Caco-2 (cell line): Measurements from ENCODE around the gene CLEC18C. TPM values are rescaled to one million over a fixed set of nuclear protein-coding genes. Genes with fewer than 3 reads are reported as not detected.
"Not testable (repeated sequence)": the region's sequence is repeated elsewhere in the genome, so short reads cannot be mapped to it uniquely, and the experiment has no call there.

Experiments used
- BruUV-seq: library from RNA; stranded (reverse); fragments of 400-500 nt; replicated peaks from 2 replicates; lab custom pipeline; 2021; lab: Mats Ljungman, UMichigan
- CTCF ChIA-PET: fragments of 300-600 bp; sonication (Branson Sonifier 250); formaldehyde crosslinking; loops from one replicate; lab custom pipeline; 2022; ENCODE audit warnings: antibody characterized with exemption; lab: Charles Lee
- POLR2A ChIA-PET: fragments of 300-600 bp; sonication (Branson Sonifier 250); formaldehyde crosslinking; loops from one replicate; lab custom pipeline; 2022; ENCODE audit warnings: antibody characterized with exemption; lab: Charles Lee
- DNase-seq, 2 experiments: peaks; one replicate each; pipeline versions ENCODE4 v3.0.0 to v3.0.0-alpha.2; 2020 to 2022
- H3K27me3 ChIP-seq: replicated peaks from 2 replicates; pipeline ENCODE4 v1.6.0; 2011; ENCODE audit warnings: low read length; ENCODE audit not compliant: control insufficient read depth, insufficient read depth
- H3K36me3 ChIP-seq: 2 replicates; pipeline ENCODE4 v1.5.1; 2011; ENCODE audit warnings: low read length; ENCODE audit not compliant: control insufficient read depth, insufficient read depth
- H3K4me1 ChIP-seq: fragments of 250-450 bp; sonication (Bioruptor Pico); 2 replicates; pipeline ENCODE4 v1.5.1; 2020; ENCODE audit warnings: mild to moderate bottlenecking
- H3K4me3 ChIP-seq: 2 replicates; pipeline ENCODE4 v1.5.1; 2011; ENCODE audit warnings: low read depth, mild to moderate bottlenecking, control low read depth, low read length
- H3K9me3 ChIP-seq: fragments of 250-450 bp; sonication (Bioruptor Pico); 2 replicates; pipeline ENCODE4 v1.5.1; 2020; ENCODE audit warnings: mild to moderate bottlenecking, moderate library complexity
- H3K27ac Mint-ChIP-seq: one replicate; pipeline ENCODE4 v1.8.0; 2022; ENCODE audit warnings: mixed read lengths; ENCODE audit not compliant: unreplicated experiment
- H3K27me3 Mint-ChIP-seq: one replicate; pipeline ENCODE4 v1.8.0; 2022; ENCODE audit warnings: mixed read lengths; ENCODE audit not compliant: insufficient read depth, unreplicated experiment
- H3K36me3 Mint-ChIP-seq: one replicate; pipeline ENCODE4 v1.8.0; 2022; ENCODE audit warnings: mild to moderate bottlenecking, mixed read lengths; ENCODE audit not compliant: insufficient read depth, unreplicated experiment
- H3K4me1 Mint-ChIP-seq: one replicate; pipeline ENCODE4 v1.8.0; 2022; ENCODE audit warnings: low read depth, mixed read lengths; ENCODE audit not compliant: unreplicated experiment
- H3K4me3 Mint-ChIP-seq: one replicate; pipeline ENCODE4 v1.8.0; 2022; ENCODE audit warnings: mild to moderate bottlenecking, moderate library complexity, mixed read lengths; ENCODE audit not compliant: unreplicated experiment
- H3K9me3 Mint-ChIP-seq: one replicate; pipeline ENCODE4 v1.8.0; 2022; ENCODE audit warnings: mixed read lengths; ENCODE audit not compliant: unreplicated experiment
- intact Hi-C: fragments of 100-400 bp; cut with micrococcal nuclease; formaldehyde crosslinking; loops from one replicate; pipeline ENCODE4 v1.10.0; 2022; ENCODE audit not compliant: unreplicated experiment
- total RNA-seq: library from RNA; stranded (reverse); gene quantifications from 2 replicates; pipeline ENCODE4 v1.2.3, GENCODE V29; 2022
- TF ChIP-seq, protein P1 (sequence below), 2 experiments: fragments of 200-600 bp in 1 of 2; IDR thresholded peaks; 1 replicate in 1 of 2; 2 replicates in 1 of 2; pipeline versions ENCODE4 v1.5.1 to v1.8.0; 2011 to 2022; ENCODE audit warnings: antibody characterized with exemption in 1 of 2, control low read depth in 1 of 2, inconsistent platforms in 1 of 2, low read depth in 1 of 2, low read length in 1 of 2, mild to moderate bottlenecking in 1 of 2, moderate library complexity in 1 of 2; ENCODE audit not compliant: insufficient read depth in 1 of 2, severe bottlenecking in 1 of 2, unreplicated experiment in 1 of 2

The CLEC18C gene
- total RNA-seq, 1 experiment from 2014 or later = 0.50 TPM

DNA sequence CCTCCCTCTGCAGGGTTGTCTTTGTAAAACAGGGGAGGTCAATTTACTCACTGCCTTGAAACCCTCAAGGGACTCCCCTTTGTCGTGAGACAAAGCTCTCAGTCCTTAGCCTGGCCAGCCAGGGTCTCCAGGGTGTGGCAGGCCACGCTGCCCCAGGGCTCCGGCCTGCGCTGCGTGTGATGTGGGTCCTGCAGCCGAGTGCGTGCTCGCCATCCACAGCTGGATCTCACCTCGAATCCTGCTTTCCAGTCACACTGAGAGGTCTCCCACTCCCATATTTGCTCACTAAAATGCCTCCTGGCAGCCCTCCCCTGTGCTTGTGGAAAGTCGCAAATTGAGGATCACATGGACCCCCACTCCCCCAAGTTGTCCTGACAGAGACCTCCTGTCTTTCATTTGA is 10.0 kb upstream of the CLEC18C start:
- H3K27me3 ChIP-seq = no peaks in the 10 kb centered on the region
- no peaks in the 10 kb centered on the region for H3K9me3 ChIP-seq
- intact Hi-C loops = no loop called here
- peaks cover 14% of the 10 kb centered on the region for H3K36me3 Mint-ChIP-seq
- TF ChIP-seq, protein P1, sequence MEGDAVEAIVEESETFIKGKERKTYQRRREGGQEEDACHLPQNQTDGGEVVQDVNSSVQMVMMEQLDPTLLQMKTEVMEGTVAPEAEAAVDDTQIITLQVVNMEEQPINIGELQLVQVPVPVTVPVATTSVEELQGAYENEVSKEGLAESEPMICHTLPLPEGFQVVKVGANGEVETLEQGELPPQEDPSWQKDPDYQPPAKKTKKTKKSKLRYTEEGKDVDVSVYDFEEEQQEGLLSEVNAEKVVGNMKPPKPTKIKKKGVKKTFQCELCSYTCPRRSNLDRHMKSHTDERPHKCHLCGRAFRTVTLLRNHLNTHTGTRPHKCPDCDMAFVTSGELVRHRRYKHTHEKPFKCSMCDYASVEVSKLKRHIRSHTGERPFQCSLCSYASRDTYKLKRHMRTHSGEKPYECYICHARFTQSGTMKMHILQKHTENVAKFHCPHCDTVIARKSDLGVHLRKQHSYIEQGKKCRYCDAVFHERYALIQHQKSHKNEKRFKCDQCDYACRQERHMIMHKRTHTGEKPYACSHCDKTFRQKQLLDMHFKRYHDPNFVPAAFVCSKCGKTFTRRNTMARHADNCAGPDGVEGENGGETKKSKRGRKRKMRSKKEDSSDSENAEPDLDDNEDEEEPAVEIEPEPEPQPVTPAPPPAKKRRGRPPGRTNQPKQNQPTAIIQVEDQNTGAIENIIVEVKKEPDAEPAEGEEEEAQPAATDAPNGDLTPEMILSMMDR (IDR thresholded peaks at IDR 0.05; ENCODE audit: insufficient read depth in 1 of 2, low read depth in 1 of 2, low read length in 1 of 2, severe bottlenecking in 1 of 2, unreplicated experiment in 1 of 2) = no peak
- ChIA-PET POLR2A (no interaction called here), CTCF (no interaction called here)
- no peaks in the 10 kb centered on the region for H3K27me3 Mint-ChIP-seq
- H3K4me3 Mint-ChIP-seq = no peak overlapping the region
- 0 out of 2 replicates have a peak, but pooled peaks cover 3% of the 10 kb centered on the region for H3K36me3 ChIP-seq
- no peaks in the 10 kb centered on the region for H3K9me3 Mint-ChIP-seq
- BruUV-seq = no TSS peak
- DNase-seq = no peak
- H3K4me3 ChIP-seq = no peak overlapping the region
- peaks cover 10% of the 10 kb centered on the region for H3K4me1 Mint-ChIP-seq
- H3K27ac Mint-ChIP-seq = no peak overlapping the region
- H3K4me1 ChIP-seq = 0 out of 2 replicates have a peak, but pooled peaks cover 4% of the 10 kb centered on the region

DNA sequence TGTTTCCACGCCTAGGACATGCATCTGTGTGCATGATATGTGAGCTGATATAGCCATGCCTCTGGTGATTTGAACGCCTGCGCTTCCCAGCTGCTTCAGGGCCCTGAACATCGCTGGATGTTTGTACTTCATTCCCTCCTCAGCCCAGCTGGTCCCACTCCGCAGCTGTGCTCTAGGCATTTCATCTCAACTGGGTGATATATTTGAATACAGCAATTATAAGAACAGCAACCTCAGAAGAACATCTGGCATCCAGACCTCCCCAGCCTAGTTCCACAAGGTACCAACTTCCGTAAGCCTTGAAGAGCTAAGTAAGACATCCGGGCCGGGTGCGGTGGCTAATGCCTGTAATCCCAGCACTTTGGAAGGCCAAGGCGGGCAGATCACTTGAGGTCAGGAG is 6.9 kb upstream of the CLEC18C start:
- H3K4me1 Mint-ChIP-seq, H3K4me3 Mint-ChIP-seq, H3K27me3 Mint-ChIP-seq, H3K27ac Mint-ChIP-seq, H3K36me3 ChIP-seq, BruUV-seq, H3K4me3 ChIP-seq, H3K27me3 ChIP-seq, H3K36me3 Mint-ChIP-seq, DNase-seq, intact Hi-C loops, POLR2A ChIA-PET, H3K9me3 Mint-ChIP-seq, H3K9me3 ChIP-seq, H3K4me1 ChIP-seq: not testable (repeated sequence)
- CTCF ChIA-PET = interaction anchor here (1.0 kb wide), 1 partner anchor 85 kb away, joined by 3 read pairs; the partner anchor contains the start of gene EXOSC6

DNA sequence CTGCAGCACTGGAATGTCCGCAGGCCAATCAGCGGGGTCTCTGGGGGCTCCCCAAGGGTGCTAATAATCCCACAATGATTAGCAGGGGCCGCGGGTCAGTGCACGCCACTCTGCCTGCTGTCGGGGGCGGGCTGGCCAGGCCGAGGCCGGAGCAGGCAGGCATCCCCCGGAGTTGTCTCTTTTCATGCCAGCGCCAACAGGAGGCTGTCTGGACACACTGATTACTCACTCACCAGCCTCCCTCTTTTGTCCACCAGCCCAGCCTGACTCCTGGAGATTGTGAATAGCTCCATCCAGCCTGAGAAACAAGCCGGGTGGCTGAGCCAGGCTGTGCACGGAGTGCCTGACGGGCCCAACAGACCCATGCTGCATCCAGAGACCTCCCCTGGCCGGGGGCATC is 329 bp downstream of the CLEC18C start:
- CTCF ChIA-PET, H3K4me1 ChIP-seq, H3K36me3 Mint-ChIP-seq, H3K36me3 ChIP-seq, H3K27ac Mint-ChIP-seq, H3K27me3 ChIP-seq, H3K9me3 ChIP-seq, H3K9me3 Mint-ChIP-seq, H3K27me3 Mint-ChIP-seq, BruUV-seq, H3K4me3 ChIP-seq, POLR2A ChIA-PET, H3K4me1 Mint-ChIP-seq, intact Hi-C loops, H3K4me3 Mint-ChIP-seq, DNase-seq: not testable (repeated sequence)

DNA sequence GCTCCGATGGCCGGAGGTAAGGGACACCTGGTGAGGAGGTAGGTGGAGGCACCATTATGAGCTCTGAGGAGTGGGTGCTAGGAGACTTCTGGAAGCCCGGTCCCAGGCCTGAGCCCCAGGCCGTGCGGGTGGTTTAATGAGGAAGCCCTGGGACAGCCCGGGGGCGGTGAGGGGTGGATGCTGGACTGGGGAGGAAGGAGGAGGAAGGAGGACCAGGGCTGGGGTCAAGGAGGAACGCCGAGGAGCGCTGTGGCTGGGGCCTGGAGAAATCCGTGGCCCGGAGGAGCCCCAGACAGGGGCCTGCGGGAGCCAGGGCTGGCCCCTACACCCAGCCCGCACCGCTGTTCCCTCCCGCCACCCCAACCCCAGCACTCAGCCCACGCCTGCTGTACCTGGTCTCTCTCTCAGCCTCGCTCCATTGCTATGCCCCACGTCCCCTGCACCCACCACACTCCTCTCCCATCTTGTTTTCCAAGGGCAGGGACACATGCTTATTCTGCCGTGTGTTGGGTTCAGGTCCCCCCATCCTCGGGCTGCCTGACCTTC is 873 bp downstream of the CLEC18C start:
- H3K9me3 ChIP-seq, H3K27ac Mint-ChIP-seq, BruUV-seq, POLR2A ChIA-PET, H3K4me3 Mint-ChIP-seq, H3K27me3 Mint-ChIP-seq, H3K9me3 Mint-ChIP-seq, H3K4me1 ChIP-seq, H3K36me3 Mint-ChIP-seq, DNase-seq, H3K36me3 ChIP-seq, intact Hi-C loops, CTCF ChIA-PET, H3K27me3 ChIP-seq, H3K4me1 Mint-ChIP-seq, H3K4me3 ChIP-seq: not testable (repeated sequence)

DNA sequence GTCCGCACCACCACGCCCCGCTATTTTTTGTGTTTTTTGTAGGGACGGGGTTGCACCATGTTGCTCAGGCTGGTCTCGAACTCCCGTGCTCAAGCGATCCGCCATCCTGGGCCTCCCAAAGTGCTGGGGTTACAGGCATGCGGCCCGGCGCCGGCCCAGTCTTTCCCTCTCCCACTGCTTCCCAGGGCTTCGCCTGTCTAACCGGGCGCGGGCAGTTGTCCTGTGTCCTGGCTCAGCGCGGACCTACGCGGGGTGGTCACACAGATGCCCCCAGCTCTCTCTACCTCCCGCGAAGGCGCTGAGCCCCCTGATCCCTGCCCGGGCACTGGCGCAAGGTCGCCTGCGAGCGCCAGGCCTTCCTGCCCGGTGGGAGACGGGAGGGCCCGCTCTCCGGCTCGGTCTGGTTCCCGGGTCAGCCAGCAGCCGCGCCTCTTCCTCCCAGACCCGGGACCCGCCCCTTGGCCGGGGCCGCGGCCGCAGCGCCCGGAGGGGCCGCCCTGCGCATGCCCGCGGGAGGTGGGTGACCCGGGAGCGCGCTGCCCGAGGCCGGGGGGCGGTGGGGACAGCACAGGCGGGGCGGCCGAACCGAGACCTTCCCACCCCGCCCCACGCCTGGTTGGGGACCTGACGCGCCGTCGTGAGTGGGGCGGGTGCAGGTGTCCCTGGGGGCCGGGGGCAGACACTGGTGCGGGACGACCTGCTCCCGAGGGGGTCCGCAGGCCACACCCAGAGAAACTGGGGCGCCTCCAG is 14.4 kb downstream of the CLEC18C start:
- H3K9me3 ChIP-seq, H3K4me3 ChIP-seq, H3K27me3 Mint-ChIP-seq, H3K36me3 ChIP-seq, H3K4me1 ChIP-seq, H3K27me3 ChIP-seq, intact Hi-C loops, DNase-seq, CTCF ChIA-PET, H3K27ac Mint-ChIP-seq, H3K4me3 Mint-ChIP-seq, H3K9me3 Mint-ChIP-seq, H3K4me1 Mint-ChIP-seq, POLR2A ChIA-PET, H3K36me3 Mint-ChIP-seq, BruUV-seq: not testable (repeated sequence)

DNA sequence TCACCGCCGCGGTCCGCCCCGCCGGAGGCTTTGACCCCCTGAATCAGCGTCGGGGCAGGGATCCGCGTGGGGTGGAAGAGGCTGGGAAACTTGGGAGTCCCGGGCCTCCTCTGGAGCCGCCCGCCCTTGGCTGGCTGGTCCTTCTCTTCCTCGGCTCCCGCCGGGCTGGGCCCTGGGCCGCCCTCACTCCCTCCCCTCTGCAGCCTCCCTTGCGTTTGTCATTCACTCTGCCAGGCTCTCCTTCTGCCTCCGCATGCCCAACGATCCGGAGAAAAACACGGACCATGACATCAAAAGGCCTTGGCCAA is 15.0 kb downstream of the CLEC18C start:
- H3K4me1 Mint-ChIP-seq, intact Hi-C loops, BruUV-seq, H3K27me3 Mint-ChIP-seq, H3K36me3 Mint-ChIP-seq, H3K9me3 ChIP-seq, H3K4me1 ChIP-seq, POLR2A ChIA-PET, H3K4me3 ChIP-seq, H3K9me3 Mint-ChIP-seq, H3K27ac Mint-ChIP-seq, DNase-seq, CTCF ChIA-PET, H3K27me3 ChIP-seq, H3K4me3 Mint-ChIP-seq, H3K36me3 ChIP-seq: not testable (repeated sequence)
